Astrocyte of the cerebellum (primary cell): ENCODE data around the gene AFF2.

Source experiments
- DNase-seq: peaks from one replicate; pipeline ENCODE4 v3.0.0-alpha.2; 2011; ENCODE audit warnings: low read depth
- H3K4me3 ChIP-seq: 2 replicates; pipeline ENCODE4 v1.5.1; 2011; ENCODE audit warnings: mild to moderate bottlenecking, low read depth, low read length, moderate library complexity
- in situ Hi-C: cut with HindIII; loops from 2 replicates; pipeline ENCODE4 v1.10.0; 2017; ENCODE audit warnings: low sequenced_read_pairs
- TF ChIP-seq, protein P1 (sequence below): IDR thresholded peaks from 2 replicates; pipeline ENCODE4 v1.5.1; 2012; ENCODE audit warnings: low read length, low read depth, moderate library complexity, mild to moderate bottlenecking; ENCODE audit errors: missing control alignments

The AFF2 gene

DNA sequence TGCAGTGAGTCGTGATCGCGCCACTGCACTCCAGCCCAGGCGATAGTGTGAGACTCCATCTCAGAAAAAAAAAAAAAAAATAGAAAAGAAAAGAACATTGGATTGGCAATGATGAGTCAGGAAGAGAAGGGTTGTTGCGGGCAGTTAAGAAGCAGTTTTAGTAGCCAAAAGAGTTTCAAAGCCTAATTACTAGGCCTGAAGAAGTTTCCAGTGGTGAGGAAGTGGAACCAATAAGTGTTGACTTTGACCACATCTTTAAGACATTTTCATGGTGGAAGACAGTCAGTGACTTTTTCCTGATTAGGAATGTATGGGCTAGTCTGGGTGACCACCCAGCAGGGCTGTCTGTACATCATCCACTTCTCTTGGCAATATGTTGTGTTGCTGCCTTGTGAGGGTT is 442.3 kb downstream of the AFF2 start:
- no peak for DNase-seq
- no peak overlapping the region for H3K4me3 ChIP-seq
- in situ Hi-C loops = no loop called here
- TF ChIP-seq, protein P1, sequence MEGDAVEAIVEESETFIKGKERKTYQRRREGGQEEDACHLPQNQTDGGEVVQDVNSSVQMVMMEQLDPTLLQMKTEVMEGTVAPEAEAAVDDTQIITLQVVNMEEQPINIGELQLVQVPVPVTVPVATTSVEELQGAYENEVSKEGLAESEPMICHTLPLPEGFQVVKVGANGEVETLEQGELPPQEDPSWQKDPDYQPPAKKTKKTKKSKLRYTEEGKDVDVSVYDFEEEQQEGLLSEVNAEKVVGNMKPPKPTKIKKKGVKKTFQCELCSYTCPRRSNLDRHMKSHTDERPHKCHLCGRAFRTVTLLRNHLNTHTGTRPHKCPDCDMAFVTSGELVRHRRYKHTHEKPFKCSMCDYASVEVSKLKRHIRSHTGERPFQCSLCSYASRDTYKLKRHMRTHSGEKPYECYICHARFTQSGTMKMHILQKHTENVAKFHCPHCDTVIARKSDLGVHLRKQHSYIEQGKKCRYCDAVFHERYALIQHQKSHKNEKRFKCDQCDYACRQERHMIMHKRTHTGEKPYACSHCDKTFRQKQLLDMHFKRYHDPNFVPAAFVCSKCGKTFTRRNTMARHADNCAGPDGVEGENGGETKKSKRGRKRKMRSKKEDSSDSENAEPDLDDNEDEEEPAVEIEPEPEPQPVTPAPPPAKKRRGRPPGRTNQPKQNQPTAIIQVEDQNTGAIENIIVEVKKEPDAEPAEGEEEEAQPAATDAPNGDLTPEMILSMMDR = no peak

DNA sequence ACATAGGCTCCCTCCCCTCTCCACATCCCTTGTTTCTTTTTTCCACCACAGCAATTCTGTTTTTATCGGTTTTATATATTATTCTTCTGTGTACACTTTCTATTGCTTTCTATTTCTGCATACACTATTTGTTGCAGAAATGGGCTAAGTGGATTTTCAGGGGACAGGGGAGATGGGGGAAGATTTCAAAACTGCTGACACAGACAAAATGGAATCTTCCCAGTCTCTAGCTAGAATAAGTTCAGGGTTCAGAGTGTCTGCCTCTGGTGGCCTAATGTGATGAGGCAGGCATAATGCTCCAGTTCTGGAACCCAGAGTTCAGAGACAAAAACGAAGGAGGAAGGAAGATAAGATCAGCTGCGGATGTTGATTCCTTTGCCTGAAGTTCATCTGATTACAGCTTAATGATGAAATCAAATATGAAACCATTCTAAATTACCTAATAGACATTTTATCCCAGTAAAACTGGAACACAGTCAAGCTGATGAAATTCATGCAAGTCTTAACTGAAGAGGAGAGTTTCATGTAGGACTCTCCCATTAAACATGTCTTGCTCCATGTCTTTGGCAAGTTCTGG is 447.1 kb downstream of the AFF2 start:
- DNase-seq = no peak
- in situ Hi-C loops = no loop called here
- TF ChIP-seq, protein P1 = no peak

DNA sequence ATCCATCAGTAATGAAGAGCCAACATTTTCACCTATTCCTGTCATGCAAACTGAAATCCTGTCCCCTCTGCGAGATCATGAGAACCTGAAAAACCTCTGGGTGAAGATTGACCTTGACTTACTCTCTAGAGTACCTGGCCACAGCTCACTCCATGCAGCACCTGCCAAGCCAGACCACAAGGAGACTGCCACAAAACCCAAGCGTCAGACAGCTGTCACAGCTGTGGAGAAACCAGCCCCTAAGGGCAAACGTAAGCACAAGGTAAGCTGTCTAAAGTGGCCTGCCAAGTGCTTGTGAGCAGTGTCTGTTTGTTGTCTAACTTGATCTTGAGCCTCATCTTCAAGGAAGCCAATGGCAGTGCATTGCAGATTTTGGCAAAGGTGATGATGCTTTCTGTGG is 455.9 kb downstream of the AFF2 start:
- no peak overlapping the region for H3K4me3 ChIP-seq
- in situ Hi-C loops = no loop called here
- TF ChIP-seq, protein P1 = no peak
- no peak for DNase-seq

More for the DNA sequence above, 447.1 kb downstream of the AFF2 start:
- H3K4me3 ChIP-seq = no peak overlapping the region

DNA sequence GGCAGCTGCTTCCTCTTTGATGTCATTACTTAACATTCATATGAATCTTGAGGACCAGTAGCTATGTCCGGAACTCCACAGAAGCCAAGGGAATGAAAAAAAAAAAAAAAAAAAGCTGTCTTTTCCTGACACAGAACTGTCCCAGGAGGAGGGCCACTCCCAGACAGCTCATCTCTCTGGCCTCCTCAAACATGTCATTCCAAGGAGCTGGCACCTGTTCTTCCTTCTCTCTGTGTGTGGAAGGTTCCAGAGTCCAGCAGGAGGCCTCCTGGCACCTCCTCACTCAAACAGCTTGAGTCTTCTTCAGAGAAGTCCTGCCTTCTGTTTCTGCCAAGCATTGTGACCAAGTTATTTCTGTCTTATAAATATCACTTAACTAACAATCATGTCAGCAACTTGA is 458.5 kb downstream of the AFF2 start:
- in situ Hi-C loops = no loop called here
- TF ChIP-seq, protein P1 = no peak
- no peak for DNase-seq
- no peak overlapping the region for H3K4me3 ChIP-seq

DNA sequence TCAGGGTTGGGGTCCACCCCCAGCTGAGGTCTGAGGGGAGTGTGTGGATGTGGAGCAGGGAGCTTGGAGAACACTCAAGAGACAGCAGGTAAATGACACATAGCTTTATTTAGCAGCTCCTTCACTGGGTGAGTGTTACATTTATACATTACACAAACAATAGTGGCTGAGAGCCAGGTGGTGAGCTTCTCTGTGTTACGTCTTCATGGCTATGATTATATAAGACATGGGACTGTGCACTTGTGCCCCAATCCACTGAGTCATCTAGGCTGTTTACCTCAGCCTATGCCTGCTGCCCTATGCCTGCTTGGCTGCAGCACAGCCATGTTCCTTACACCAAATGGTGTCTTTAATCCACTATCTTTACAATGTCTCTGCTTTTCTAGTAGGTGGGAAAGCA is 459.6 kb downstream of the AFF2 start:
- no peak for DNase-seq
- in situ Hi-C loops = no loop called here
- TF ChIP-seq, protein P1 = no peak
- no peak overlapping the region for H3K4me3 ChIP-seq

DNA sequence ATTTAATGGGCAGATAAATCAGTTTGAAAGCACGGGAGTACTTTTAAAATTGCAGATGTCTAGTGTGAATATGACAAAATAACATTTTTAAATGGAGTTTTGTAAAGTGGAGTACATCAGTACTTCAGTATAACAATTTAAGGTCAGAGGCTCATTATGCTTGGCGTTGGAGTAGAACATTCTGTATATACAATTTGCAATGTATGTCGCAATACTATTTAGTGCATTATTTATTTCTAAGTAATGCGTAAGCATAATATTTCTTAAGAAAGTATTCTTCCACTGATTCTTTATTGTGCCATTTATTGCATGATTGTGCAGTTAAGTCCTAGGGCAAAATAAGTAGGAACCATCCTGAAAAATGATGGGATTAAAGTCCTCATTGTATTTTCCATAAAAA is 461.6 kb downstream of the AFF2 start:
- no peak overlapping the region for H3K4me3 ChIP-seq
- DNase-seq = no peak
- TF ChIP-seq, protein P1 = no peak
- in situ Hi-C loops = no loop called here
